DND-41 (cell line): ENCODE results near the gene HYCC1.

ENCODE experiments used
- ATAC-seq: fragments of 200-7000 bp; cut with Tn5 transposase; 3 replicates; pipeline ENCODE4 v1.9.1; 2021; ENCODE audit warnings: low read depth; ENCODE audit not compliant: insufficient read depth
- DNase-seq: peaks from one replicate; pipeline ENCODE4 v3.0.0-alpha.2; 2020
- H2AFZ ChIP-seq: 2 replicates; pipeline ENCODE4 v1.6.0; 2012; ENCODE audit warnings: low read depth, low read length
- H3K27ac ChIP-seq: 2 replicates; pipeline ENCODE4 v1.5.1; 2012; ENCODE audit warnings: low read length, inconsistent platforms
- H3K27me3 ChIP-seq: fragments of 200-600 bp; sonication (generic); 2 replicates; pipeline ENCODE4 v1.6.0; 2012; ENCODE audit warnings: low read length, mild to moderate bottlenecking, inconsistent platforms; ENCODE audit not compliant: insufficient read depth, poor library complexity
- H3K36me3 ChIP-seq: 2 replicates; pipeline ENCODE4 v1.5.1; 2012; ENCODE audit warnings: low read length, inconsistent platforms; ENCODE audit not compliant: insufficient read depth
- H3K4me1 ChIP-seq: 2 replicates; pipeline ENCODE4 v1.5.1; 2012; ENCODE audit warnings: mild to moderate bottlenecking, low read length; ENCODE audit not compliant: insufficient read depth
- H3K4me2 ChIP-seq: 2 replicates; pipeline ENCODE4 v1.6.0; 2012; ENCODE audit warnings: mild to moderate bottlenecking, moderate library complexity, low read length, inconsistent platforms; ENCODE audit not compliant: insufficient read depth
- H3K4me3 ChIP-seq, 2 experiments: fragments of 200-600 bp in 1 of 2; shearing (Covaris generic) in 1 of 2; 2 replicates each; pipeline ENCODE4 v1.5.1; 2012 to 2016; ENCODE audit warnings: inconsistent platforms in 2 of 2, low read length in 2 of 2, mild to moderate bottlenecking in 2 of 2, low read depth in 1 of 2, moderate library complexity in 1 of 2
- H3K79me2 ChIP-seq: 2 replicates; pipeline ENCODE4 v1.6.0; 2012; ENCODE audit warnings: low read length, inconsistent platforms; ENCODE audit not compliant: insufficient read depth
- H3K9ac ChIP-seq: 2 replicates; pipeline ENCODE4 v1.6.0; 2012; ENCODE audit warnings: low read depth, mild to moderate bottlenecking, inconsistent platforms, low read length, moderate library complexity
- H3K9me3 ChIP-seq: 2 replicates; pipeline ENCODE4 v1.5.1; 2012; ENCODE audit warnings: low read length, moderate library complexity, mild to moderate bottlenecking, inconsistent platforms; ENCODE audit not compliant: insufficient read depth, severe bottlenecking
- H4K20me1 ChIP-seq: 2 replicates; pipeline ENCODE4 v1.6.0; 2012; ENCODE audit warnings: low read length; ENCODE audit not compliant: insufficient read depth
- CTCF ChIP-seq: IDR thresholded peaks from 2 replicates; pipeline ENCODE4 v1.5.1; 2012; ENCODE audit warnings: borderline replicate concordance, low read length, moderate library complexity, mild to moderate bottlenecking; ENCODE audit not compliant: poor library complexity, severe bottlenecking; ENCODE audit errors: extremely low read depth
- EZH2 ChIP-seq: IDR thresholded peaks from 3 replicates; pipeline ENCODE4 v1.6.1; 2012; ENCODE audit warnings: borderline replicate concordance, low read depth, mild to moderate bottlenecking, moderate library complexity, low read length, inconsistent platforms; ENCODE audit not compliant: severe bottlenecking

HYCC1 gene

GRCh38 chr7:23027261-23027660 lies 13.3 kb upstream of the HYCC1 start:
- no peaks in the 10 kb centered on the region for H3K9me3 ChIP-seq
- no peak overlapping the region for H2AFZ ChIP-seq
- no peaks in the 10 kb centered on the region for H4K20me1 ChIP-seq
- no peaks in the 10 kb centered on the region for H3K79me2 ChIP-seq
- peaks cover 21% of the 10 kb centered on the region for H3K27me3 ChIP-seq
- TF ChIP-seq EZH2 (no peak), CTCF (no peak)
- ATAC-seq (no peak), DNase-seq (no peak)
- no peak overlapping the region for H3K9ac ChIP-seq
- H3K27ac ChIP-seq = no peak overlapping the region
- H3K4me3 ChIP-seq = no peak overlapping the region
- no peaks in the 10 kb centered on the region for H3K4me1 ChIP-seq
- no peaks in the 10 kb centered on the region for H3K36me3 ChIP-seq
- H3K4me2 ChIP-seq = no peak overlapping the region

GRCh38 chr7:23026164-23026563 lies 12.2 kb upstream of the HYCC1 start:
- no peaks in the 10 kb centered on the region for H3K79me2 ChIP-seq
- H3K4me1 ChIP-seq = no peaks in the 10 kb centered on the region
- H3K4me3 ChIP-seq = no peak overlapping the region
- H3K9ac ChIP-seq = no peak overlapping the region
- DNase-seq = no peak
- H2AFZ ChIP-seq = no peak overlapping the region
- H3K27me3 ChIP-seq = peaks cover 25% of the 10 kb centered on the region
- no peak overlapping the region for H3K4me2 ChIP-seq
- H3K36me3 ChIP-seq = no peaks in the 10 kb centered on the region
- no peaks in the 10 kb centered on the region for H4K20me1 ChIP-seq
- no peak for TF ChIP-seq EZH2
- no peak for TF ChIP-seq CTCF
- no peaks in the 10 kb centered on the region for H3K9me3 ChIP-seq
- no peak overlapping the region for H3K27ac ChIP-seq
- no peak for ATAC-seq

- peaks cover 32% of the 10 kb centered on the region for H3K27me3 ChIP-seq
- no peak overlapping the region for H3K4me2 ChIP-seq
- no peaks in the 10 kb centered on the region for H3K36me3 ChIP-seq
- H3K27ac ChIP-seq = no peak overlapping the region
- no peaks in the 10 kb centered on the region for H3K9me3 ChIP-seq
- no peaks in the 10 kb centered on the region for H4K20me1 ChIP-seq
- H3K4me3 ChIP-seq = no peak overlapping the region
- DNase-seq (no peak), ATAC-seq (no peak)
- no peak overlapping the region for H3K9ac ChIP-seq
- no peak overlapping the region for H2AFZ ChIP-seq
- TF ChIP-seq EZH2 (no peak), CTCF (no peak)
- H3K79me2 ChIP-seq = no peaks in the 10 kb centered on the region
- H3K4me1 ChIP-seq = no peaks in the 10 kb centered on the region
Measured at GRCh38 chr7:23024454-23024853, 10.5 kb upstream of the HYCC1 start.

GRCh38 chr7:23022851-23023250 lies 8.9 kb upstream of the HYCC1 start:
- H3K4me1 ChIP-seq = no peaks in the 10 kb centered on the region
- H3K36me3 ChIP-seq = no peaks in the 10 kb centered on the region
- TF ChIP-seq EZH2 = no peak
- no peak for TF ChIP-seq CTCF
- peaks cover 32% of the 10 kb centered on the region for H3K27me3 ChIP-seq
- no peak overlapping the region for H3K4me3 ChIP-seq
- H3K79me2 ChIP-seq = no peaks in the 10 kb centered on the region
- H3K9me3 ChIP-seq = no peaks in the 10 kb centered on the region
- ATAC-seq (no peak), DNase-seq (no peak)
- H2AFZ ChIP-seq = no peak overlapping the region
- no peak overlapping the region for H3K9ac ChIP-seq
- H3K4me2 ChIP-seq = no peak overlapping the region
- no peaks in the 10 kb centered on the region for H4K20me1 ChIP-seq
- H3K27ac ChIP-seq = no peak overlapping the region
